GM10266 (cell line): Measurements from ENCODE around the gene EDN1.

Experiments
- DNase-seq: peaks from one replicate; pipeline ENCODE4 v3.0.0; 2012; ENCODE audit errors: extremely low spot score
- CTCF ChIP-seq: IDR thresholded peaks from 2 replicates; pipeline ENCODE4 v1.5.1; 2012; ENCODE audit warnings: mild to moderate bottlenecking, low read depth; ENCODE audit not compliant: control insufficient read depth, insufficient read depth; ENCODE audit errors: missing control alignments

Gene EDN1

DNA sequence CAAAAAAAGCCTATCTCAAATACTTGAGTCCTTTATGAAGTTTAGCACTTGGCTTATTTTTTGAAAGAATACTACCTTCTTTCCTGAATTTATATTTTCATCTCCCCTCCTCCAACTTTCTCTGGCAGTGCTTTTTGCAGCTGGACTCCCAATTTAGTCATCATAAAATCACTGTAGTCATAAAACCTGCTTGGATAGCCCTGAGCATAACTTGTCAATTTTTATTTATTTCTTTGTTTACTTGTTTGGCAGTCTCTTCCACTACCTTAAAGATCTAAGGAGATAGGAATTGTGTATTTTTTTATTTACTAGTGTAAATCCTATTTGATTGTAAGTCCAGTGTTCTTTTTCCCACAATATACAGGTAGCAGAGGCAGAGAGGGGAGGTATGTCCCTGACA is 11.2 kb upstream of the EDN1 start:
- TF ChIP-seq CTCF: no peak
- no peak for DNase-seq

DNA sequence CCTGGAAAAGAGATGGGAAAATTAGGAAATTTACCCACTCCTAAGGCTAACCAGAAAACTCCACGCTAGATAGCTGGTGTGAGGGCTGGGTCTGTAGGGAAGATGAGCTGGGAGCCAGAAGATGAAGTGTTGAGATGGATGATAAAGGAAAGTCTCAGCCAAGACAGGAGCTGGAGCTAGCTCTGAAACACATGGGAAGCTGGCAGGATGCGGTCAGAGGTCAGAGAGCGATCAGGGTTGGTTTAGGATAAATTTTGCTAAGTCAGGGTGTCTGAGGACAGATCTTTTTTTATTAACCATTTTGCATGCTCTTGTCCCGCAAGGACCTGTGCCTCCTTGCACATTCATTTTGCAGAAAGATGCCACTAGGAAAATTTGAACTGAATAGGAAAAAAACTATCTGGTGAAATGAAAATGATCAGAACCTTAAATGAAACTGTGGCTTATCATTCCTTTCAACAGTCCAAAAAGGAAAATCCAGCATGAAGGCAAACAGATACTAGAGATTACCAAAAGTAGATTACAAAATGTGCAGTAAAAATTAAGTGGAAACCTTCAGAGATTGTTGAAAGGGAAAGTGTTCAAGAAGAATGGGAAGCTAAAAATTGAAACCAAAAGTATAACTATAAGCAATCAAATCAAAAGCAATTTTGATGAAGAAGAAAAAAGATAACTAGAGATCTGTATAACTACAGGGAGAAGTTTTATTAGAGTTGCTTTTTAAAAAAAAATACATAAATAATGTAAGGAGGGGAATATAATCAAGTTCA is 10.7 kb upstream of the EDN1 start:
- no peak for DNase-seq
- no peak for TF ChIP-seq CTCF

DNA sequence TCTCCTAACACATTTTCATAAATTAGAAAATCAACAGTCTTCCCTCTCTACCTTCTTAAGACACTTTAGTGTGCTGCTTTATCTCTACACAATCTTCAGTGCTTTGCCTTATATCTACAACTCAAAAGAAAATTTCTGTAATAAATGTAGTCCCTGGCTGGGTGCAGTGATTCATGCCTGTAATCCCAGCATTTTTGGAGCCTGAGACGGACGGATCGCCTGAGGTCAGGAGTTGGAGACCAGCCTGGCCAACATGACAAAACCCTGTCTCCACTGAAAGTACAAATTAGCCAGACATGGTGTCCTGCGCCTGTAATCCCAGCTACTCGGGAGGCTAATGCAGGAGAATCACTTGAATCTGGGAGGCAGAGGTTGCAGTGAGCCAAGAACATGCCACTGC is 9.7 kb upstream of the EDN1 start:
- TF ChIP-seq CTCF: no peak
- no peak for DNase-seq

DNA sequence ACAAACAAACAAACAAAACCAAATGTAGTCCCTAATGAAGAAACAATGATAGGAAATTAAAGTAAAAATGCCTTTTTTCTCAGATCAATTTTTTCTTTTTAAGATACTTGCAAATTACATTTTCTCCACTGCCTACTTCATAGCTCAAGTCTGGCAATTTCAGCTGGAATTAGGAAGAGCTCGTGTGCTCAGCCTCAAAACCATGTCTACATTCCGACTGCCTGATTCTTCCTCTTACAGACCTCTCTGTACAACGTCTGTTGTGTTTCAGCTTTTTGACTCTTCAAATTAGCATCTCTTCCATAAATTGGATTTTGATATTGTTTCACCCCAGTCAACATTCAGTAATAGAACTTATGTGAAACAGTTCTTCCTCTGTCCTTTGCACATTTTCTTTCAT is 9.3 kb upstream of the EDN1 start:
- no peak for DNase-seq
- TF ChIP-seq CTCF: no peak

DNA sequence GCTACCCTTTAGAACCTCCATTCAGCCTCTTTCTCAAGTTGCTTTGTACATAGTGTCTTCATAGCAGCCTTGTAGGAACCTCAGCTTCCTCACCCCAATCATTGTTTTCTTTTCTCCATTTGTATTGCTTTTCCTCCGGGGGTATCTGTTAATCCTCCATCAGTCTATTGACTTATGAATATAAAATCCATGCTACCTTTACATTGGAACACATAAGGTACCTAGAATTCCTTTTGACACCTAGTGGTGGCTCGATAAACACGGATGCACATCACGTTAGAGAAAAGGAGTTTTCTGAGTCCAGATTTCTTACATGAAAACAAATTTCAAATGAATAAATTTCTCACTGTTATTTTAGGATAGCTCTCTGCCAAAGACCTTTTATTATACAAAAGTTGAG is 6.3 kb upstream of the EDN1 start:
- no peak for DNase-seq
- no peak for TF ChIP-seq CTCF

DNA sequence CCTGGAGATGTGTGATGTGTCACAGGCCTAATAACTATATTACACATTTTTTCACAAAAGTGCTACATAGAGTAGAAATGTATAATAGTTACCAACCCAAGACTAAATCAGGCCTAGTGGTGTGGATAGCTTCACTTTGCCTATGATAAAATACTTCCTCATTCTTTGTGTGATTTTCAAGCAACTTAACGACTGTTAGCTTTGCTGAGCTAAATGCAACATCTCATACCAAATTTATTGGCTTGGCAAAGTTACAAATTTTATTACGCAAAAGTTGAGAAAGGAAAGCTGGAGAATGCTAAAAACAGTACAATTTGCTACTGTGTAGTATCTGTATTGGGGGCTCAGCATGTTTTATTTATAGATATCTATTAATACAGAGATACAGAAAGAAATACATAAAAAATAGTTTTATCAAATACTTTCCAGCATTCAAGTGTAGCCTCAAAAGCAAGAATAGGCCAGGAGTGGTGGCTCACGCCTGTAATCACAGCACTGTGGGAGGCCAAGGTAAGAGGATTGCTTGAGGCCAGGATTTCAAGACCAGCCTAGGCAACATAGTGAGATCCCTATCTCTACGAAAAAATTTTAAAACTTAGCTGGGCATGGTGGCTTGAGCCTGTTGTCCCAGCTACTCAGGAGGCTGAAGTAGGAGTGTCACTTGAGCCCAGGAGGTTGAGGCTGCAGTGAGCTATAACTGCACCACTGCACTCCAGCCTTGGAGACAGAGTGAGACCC is 3.6 kb upstream of the EDN1 start:
- TF ChIP-seq CTCF: no peak
- DNase-seq: no peak

- no peak for TF ChIP-seq CTCF
- no peak for DNase-seq
Measured at GRCh38 chr6:12288211-12288618, 1.9 kb upstream of the EDN1 start.
